Upper lobe of right lung (tissue), 1 donor: ENCODE results near the gene SC5D. TPM values are rescaled to one million over a fixed set of nuclear protein-coding genes. Genes with fewer than 3 reads are reported as not detected.

Experiments
- ATAC-seq: fragments of 200-7000 bp; cut with Tn5 transposase; one replicate; pipeline ENCODE4 v1.9.1; 2020; ENCODE audit warnings: mild to moderate bottlenecking, moderate library complexity
- DNase-seq: peaks from one replicate; pipeline ENCODE4 v3.0.0-alpha.2; 2020
- H3K27ac ChIP-seq: fragments of 200-600 bp; one replicate; pipeline ENCODE4 v1.8.0; 2022
- H3K27me3 ChIP-seq: fragments of 200-600 bp; one replicate; pipeline ENCODE4 v1.8.0; 2022; ENCODE audit warnings: mild to moderate bottlenecking
- H3K36me3 ChIP-seq: fragments of 200-600 bp; one replicate; pipeline ENCODE4 v1.8.0; 2022
- H3K4me1 ChIP-seq: fragments of 200-600 bp; one replicate; pipeline ENCODE4 v1.8.0; 2022
- H3K4me3 ChIP-seq: fragments of 200-600 bp; one replicate; pipeline ENCODE4 v1.8.0; 2022; ENCODE audit warnings: mild to moderate bottlenecking
- H3K9me3 ChIP-seq: fragments of 200-600 bp; one replicate; pipeline ENCODE4 v1.8.0; 2022
- CTCF ChIP-seq: fragments of 200-600 bp; IDR thresholded peaks from one replicate; pipeline ENCODE4 v1.8.0; 2022; ENCODE audit warnings: antibody characterized with exemption
- intact Hi-C: fragments of 100-400 bp; cut with DNase I; formaldehyde crosslinking; loops from one replicate; pipeline ENCODE4 v1.11.0; 2022
- total RNA-seq: library from RNA; stranded (reverse); fragmentation: NEBNext Ultra II Directional; extraction: Animal tissue kit (Norgen Biotek cat#: 25700); gene quantifications from one replicate; pipeline ENCODE4 v1.2.1, GENCODE V29; 2021
- donor health status: DM: no; HTN: yes; CAD: no; lungs with severe emphysema.

The SC5D gene
- total RNA-seq, 1 donor from 2014 or later: 64.8 TPM

- Histone ChIP-seq H3K4me3 (no peak overlapping the region), H3K27me3 (no peaks in the 10 kb centered on the region), H3K27ac (no peak overlapping the region), H3K9me3 (no peaks in the 10 kb centered on the region), H3K4me1 (no peaks in the 10 kb centered on the region), H3K36me3 (no peaks in the 10 kb centered on the region)
- DNase-seq (no peak), ATAC-seq (peak; percentile 85)
- intact Hi-C loops: loop anchor here (5.0 kb wide), 1 partner anchor 126 kb away; no protein-coding TSS in a partner anchor
- TF ChIP-seq CTCF: peak; percentile 43
These were observed 29.2 kb downstream of the SC5D start for GRCh38 chr11:121321614-121322243.

GRCh38 chr11:121323046-121323607, 30.6 kb downstream of the SC5D start:
- H3K27me3 ChIP-seq: no peaks in the 10 kb centered on the region
- no peaks in the 10 kb centered on the region for H3K36me3 ChIP-seq
- no peaks in the 10 kb centered on the region for H3K9me3 ChIP-seq
- no peaks in the 10 kb centered on the region for H3K4me1 ChIP-seq
- DNase-seq: no peak
- ATAC-seq: no peak
- H3K4me3 ChIP-seq: no peak overlapping the region
- H3K27ac ChIP-seq: no peak overlapping the region
- no peak for TF ChIP-seq CTCF
- intact Hi-C loops: loop anchor here (5.0 kb wide), 1 partner anchor 124 kb away; no protein-coding TSS in a partner anchor

- TF ChIP-seq CTCF: no peak
These were observed 33.7 kb downstream of the SC5D start for GRCh38 chr11:121326230-121326629.

GRCh38 chr11:121327553-121327952, 35.0 kb downstream of the SC5D start:
- ATAC-seq (no peak), DNase-seq (no peak)
- Histone ChIP-seq H3K36me3 (no peaks in the 10 kb centered on the region), H3K27me3 (peaks cover 7% of the 10 kb centered on the region), H3K4me1 (no peaks in the 10 kb centered on the region), H3K27ac (no peak overlapping the region), H3K4me3 (no peak overlapping the region), H3K9me3 (no peaks in the 10 kb centered on the region)
- no peak for TF ChIP-seq CTCF
- intact Hi-C loops: no loop called here

More at GRCh38 chr11:121326230-121326629, 33.7 kb downstream of the SC5D start:
- H3K4me3 ChIP-seq: no peak overlapping the region
- peaks cover 7% of the 10 kb centered on the region for H3K27me3 ChIP-seq
- no peaks in the 10 kb centered on the region for H3K4me1 ChIP-seq
- H3K27ac ChIP-seq: no peak overlapping the region
- intact Hi-C loops: no loop called here
- no peaks in the 10 kb centered on the region for H3K9me3 ChIP-seq
- DNase-seq: no peak
- no peaks in the 10 kb centered on the region for H3K36me3 ChIP-seq
- ATAC-seq: no peak

GRCh38 chr11:121328176-121328966, 35.8 kb downstream of the SC5D start:
- no peaks in the 10 kb centered on the region for H3K4me1 ChIP-seq
- no peak for ATAC-seq
- intact Hi-C loops: no loop called here
- peaks cover 7% of the 10 kb centered on the region for H3K27me3 ChIP-seq
- no peak for DNase-seq
- H3K4me3 ChIP-seq: no peak overlapping the region
- TF ChIP-seq CTCF: no peak
- no peaks in the 10 kb centered on the region for H3K36me3 ChIP-seq
- H3K27ac ChIP-seq: no peak overlapping the region
- H3K9me3 ChIP-seq: no peaks in the 10 kb centered on the region
